ENCODE measurements around the gene KTN1.

Gene KTN1

GRCh38 chr14:55546212-55546874 is 33.7 kb upstream of the KTN1 start:
- no peaks in the 10 kb centered on the region for H3K27me3 ChIP-seq (ENCODE audit: control insufficient read depth, insufficient read depth, low read length)
- H3K36me3 ChIP-seq (ENCODE audit: control insufficient read depth, insufficient read depth, low read length) = no peaks in the 10 kb centered on the region
- H3K9ac ChIP-seq (ENCODE audit: low read length) = no peak overlapping the region
- no peak overlapping the region for H3K4me3 ChIP-seq (ENCODE audit: low read depth, low read length)
- no peaks in the 10 kb centered on the region for H3K4me1 ChIP-seq (ENCODE audit: control insufficient read depth, insufficient read depth, low read length)
- no peaks in the 10 kb centered on the region for H3K9me3 ChIP-seq (ENCODE audit: control insufficient read depth, insufficient read depth, low read depth, low read length)
- no peak overlapping the region for H3K27ac ChIP-seq (ENCODE audit: low read depth, low read length)

GRCh38 chr14:55547650-55548315 is 32.2 kb upstream of the KTN1 start:
- H3K36me3 ChIP-seq (ENCODE audit: control insufficient read depth, insufficient read depth, low read length) = no peaks in the 10 kb centered on the region

GRCh38 chr14:55553791-55554190 is 26.2 kb upstream of the KTN1 start:
- Histone ChIP-seq H3K4me1 (ENCODE audit: control insufficient read depth, insufficient read depth, low read length) (no peaks in the 10 kb centered on the region), H3K27me3 (ENCODE audit: control insufficient read depth, insufficient read depth, low read length) (no peaks in the 10 kb centered on the region), H3K36me3 (ENCODE audit: control insufficient read depth, insufficient read depth, low read length) (no peaks in the 10 kb centered on the region), H3K27ac (ENCODE audit: low read depth, low read length) (no peak overlapping the region), H3K4me3 (ENCODE audit: low read depth, low read length) (no peak overlapping the region), H3K9me3 (ENCODE audit: control insufficient read depth, insufficient read depth, low read depth, low read length) (no peaks in the 10 kb centered on the region), H3K9ac (ENCODE audit: low read length) (no peak overlapping the region)

More at GRCh38 chr14:55547650-55548315, 32.2 kb upstream of the KTN1 start:
- Histone ChIP-seq H3K4me3 (ENCODE audit: low read depth, low read length) (no peak overlapping the region), H3K9ac (ENCODE audit: low read length) (no peak overlapping the region), H3K4me1 (ENCODE audit: control insufficient read depth, insufficient read depth, low read length) (no peaks in the 10 kb centered on the region), H3K9me3 (ENCODE audit: control insufficient read depth, insufficient read depth, low read depth, low read length) (no peaks in the 10 kb centered on the region), H3K27ac (ENCODE audit: low read depth, low read length) (no peak overlapping the region), H3K27me3 (ENCODE audit: control insufficient read depth, insufficient read depth, low read length) (no peaks in the 10 kb centered on the region)

GRCh38 chr14:55556929-55557623 is 22.9 kb upstream of the KTN1 start:
- Histone ChIP-seq H3K4me1 (ENCODE audit: control insufficient read depth, insufficient read depth, low read length) (no peaks in the 10 kb centered on the region), H3K4me3 (ENCODE audit: low read depth, low read length) (no peak overlapping the region), H3K9ac (ENCODE audit: low read length) (no peak overlapping the region), H3K9me3 (ENCODE audit: control insufficient read depth, insufficient read depth, low read depth, low read length) (no peaks in the 10 kb centered on the region), H3K36me3 (ENCODE audit: control insufficient read depth, insufficient read depth, low read length) (no peaks in the 10 kb centered on the region), H3K27me3 (ENCODE audit: control insufficient read depth, insufficient read depth, low read length) (no peaks in the 10 kb centered on the region), H3K27ac (ENCODE audit: low read depth, low read length) (no peak overlapping the region)

GRCh38 chr14:55562135-55562534 is 17.9 kb upstream of the KTN1 start:
- Histone ChIP-seq H3K4me1 (ENCODE audit: control insufficient read depth, insufficient read depth, low read length) (no peaks in the 10 kb centered on the region), H3K27ac (ENCODE audit: low read depth, low read length) (no peak overlapping the region), H3K36me3 (ENCODE audit: control insufficient read depth, insufficient read depth, low read length) (no peaks in the 10 kb centered on the region), H3K4me3 (ENCODE audit: low read depth, low read length) (no peak overlapping the region), H3K9ac (ENCODE audit: low read length) (no peak overlapping the region), H3K9me3 (ENCODE audit: control insufficient read depth, insufficient read depth, low read depth, low read length) (no peaks in the 10 kb centered on the region), H3K27me3 (ENCODE audit: control insufficient read depth, insufficient read depth, low read length) (no peaks in the 10 kb centered on the region)

GRCh38 chr14:55568618-55569017 is 11.4 kb upstream of the KTN1 start:
- H3K9ac ChIP-seq (ENCODE audit: low read length) = no peak overlapping the region
- H3K27me3 ChIP-seq (ENCODE audit: control insufficient read depth, insufficient read depth, low read length) = no peaks in the 10 kb centered on the region
- no peaks in the 10 kb centered on the region; the same call in 1 of the 2 replicates for H3K4me1 ChIP-seq (ENCODE audit: control insufficient read depth, insufficient read depth, low read length)
- no peak overlapping the region for H3K27ac ChIP-seq (ENCODE audit: low read depth, low read length)
- H3K4me3 ChIP-seq (ENCODE audit: low read depth, low read length) = no peak overlapping the region
- H3K36me3 ChIP-seq (ENCODE audit: control insufficient read depth, insufficient read depth, low read length) = no peaks in the 10 kb centered on the region; the same call in 1 of the 2 replicates
- H3K9me3 ChIP-seq (ENCODE audit: control insufficient read depth, insufficient read depth, low read depth, low read length) = no peaks in the 10 kb centered on the region

- Histone ChIP-seq H3K27ac (ENCODE audit: low read depth, low read length) (no peak overlapping the region), H3K4me1 (ENCODE audit: control insufficient read depth, insufficient read depth, low read length) (no peaks in the 10 kb centered on the region; the same call in 1 of the 2 replicates), H3K27me3 (ENCODE audit: control insufficient read depth, insufficient read depth, low read length) (no peaks in the 10 kb centered on the region), H3K9me3 (ENCODE audit: control insufficient read depth, insufficient read depth, low read depth, low read length) (no peaks in the 10 kb centered on the region), H3K4me3 (ENCODE audit: low read depth, low read length) (no peak overlapping the region), H3K36me3 (ENCODE audit: control insufficient read depth, insufficient read depth, low read length) (no peaks in the 10 kb centered on the region; the same call in 1 of the 2 replicates), H3K9ac (ENCODE audit: low read length) (no peak overlapping the region)
These were observed 8.7 kb upstream of the KTN1 start for GRCh38 chr14:55571125-55571889.

- Histone ChIP-seq H3K36me3 (ENCODE audit: control insufficient read depth, insufficient read depth, low read length) (peaks cover 7% of the 10 kb centered on the region), H3K9me3 (ENCODE audit: control insufficient read depth, insufficient read depth, low read depth, low read length) (no peaks in the 10 kb centered on the region), H3K9ac (ENCODE audit: low read length) (no peak overlapping the region), H3K4me3 (ENCODE audit: low read depth, low read length) (no peak overlapping the region), H3K27ac (ENCODE audit: low read depth, low read length) (no peak overlapping the region), H3K4me1 (ENCODE audit: control insufficient read depth, insufficient read depth, low read length) (no peaks in the 10 kb centered on the region; the same call in 1 of the 2 replicates), H3K27me3 (ENCODE audit: control insufficient read depth, insufficient read depth, low read length) (no peaks in the 10 kb centered on the region)
These were observed 7.4 kb upstream of the KTN1 start for GRCh38 chr14:55572578-55572977.

- Histone ChIP-seq H3K9ac (ENCODE audit: low read length) (no peak overlapping the region), H3K27me3 (ENCODE audit: control insufficient read depth, insufficient read depth, low read length) (no peaks in the 10 kb centered on the region), H3K9me3 (ENCODE audit: control insufficient read depth, insufficient read depth, low read depth, low read length) (no peaks in the 10 kb centered on the region), H3K27ac (ENCODE audit: low read depth, low read length) (no peak overlapping the region), H3K36me3 (ENCODE audit: control insufficient read depth, insufficient read depth, low read length) (peaks cover 7% of the 10 kb centered on the region), H3K4me1 (ENCODE audit: control insufficient read depth, insufficient read depth, low read length) (peaks cover 6% of the 10 kb centered on the region; the same call in 1 of the 2 replicates), H3K4me3 (ENCODE audit: low read depth, low read length) (no peak overlapping the region)
These were observed 5.0 kb upstream of the KTN1 start for GRCh38 chr14:55574988-55575387.

- no peaks in the 10 kb centered on the region for H3K27me3 ChIP-seq (ENCODE audit: control insufficient read depth, insufficient read depth, low read length)
- peaks cover 7% of the 10 kb centered on the region for H3K36me3 ChIP-seq (ENCODE audit: control insufficient read depth, insufficient read depth, low read length)
- H3K9ac ChIP-seq (ENCODE audit: low read length) = no peak overlapping the region
- no peak overlapping the region for H3K27ac ChIP-seq (ENCODE audit: low read depth, low read length)
- H3K4me3 ChIP-seq (ENCODE audit: low read depth, low read length) = no peak overlapping the region
- H3K9me3 ChIP-seq (ENCODE audit: control insufficient read depth, insufficient read depth, low read depth, low read length) = no peaks in the 10 kb centered on the region
- H3K4me1 ChIP-seq (ENCODE audit: control insufficient read depth, insufficient read depth, low read length) = peaks cover 16% of the 10 kb centered on the region; the same call in 1 of the 2 replicates
These were observed 2.8 kb upstream of the KTN1 start for GRCh38 chr14:55577229-55577628.
